HG03342 (cell line): Measurements from ENCODE around the gene FREY1.
"Not testable (repeated sequence)": the region's sequence is repeated elsewhere in the genome, so short reads cannot be mapped to it uniquely, and the experiment has no call there.

Experiments
- ATAC-seq: cut with Tn5 transposase; IDR thresholded peaks from one replicate; pipeline ENCODE4 v1.9.1; 2021; ENCODE audit warnings: mild to moderate bottlenecking, moderate library complexity; ENCODE audit not compliant: unreplicated experiment

FREY1 gene

GRCh38 chr11:45915446-45915845 lies 8.4 kb upstream of the FREY1 start:
- no peak for ATAC-seq

GRCh38 chr11:45913942-45914635 lies 7.0 kb upstream of the FREY1 start:
- ATAC-seq, result no peak

DNA sequence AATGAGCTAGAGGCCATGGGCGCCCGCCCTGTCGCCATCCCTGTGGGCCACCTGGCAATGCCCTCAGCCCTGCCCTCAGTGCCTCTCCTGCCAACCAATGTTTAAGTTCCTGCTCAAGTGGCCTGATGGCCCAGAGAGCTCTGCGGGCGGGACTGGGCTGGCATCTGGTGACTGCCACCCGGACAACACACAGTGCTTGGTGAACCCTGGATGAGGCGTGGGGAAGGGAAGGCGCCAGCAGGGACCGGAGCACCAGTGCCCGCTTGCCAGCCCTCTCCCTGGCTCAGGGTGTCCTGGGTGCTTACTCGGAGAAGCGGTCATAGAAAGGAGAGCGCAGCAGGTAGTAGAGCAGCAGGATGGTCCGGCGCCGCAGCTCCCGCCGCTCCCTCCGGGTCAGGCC lies 6.4 kb upstream of the FREY1 start:
- ATAC-seq, result no peak

- ATAC-seq, result no peak
Measured at GRCh38 chr11:45910623-45911022, 3.6 kb upstream of the FREY1 start.

DNA sequence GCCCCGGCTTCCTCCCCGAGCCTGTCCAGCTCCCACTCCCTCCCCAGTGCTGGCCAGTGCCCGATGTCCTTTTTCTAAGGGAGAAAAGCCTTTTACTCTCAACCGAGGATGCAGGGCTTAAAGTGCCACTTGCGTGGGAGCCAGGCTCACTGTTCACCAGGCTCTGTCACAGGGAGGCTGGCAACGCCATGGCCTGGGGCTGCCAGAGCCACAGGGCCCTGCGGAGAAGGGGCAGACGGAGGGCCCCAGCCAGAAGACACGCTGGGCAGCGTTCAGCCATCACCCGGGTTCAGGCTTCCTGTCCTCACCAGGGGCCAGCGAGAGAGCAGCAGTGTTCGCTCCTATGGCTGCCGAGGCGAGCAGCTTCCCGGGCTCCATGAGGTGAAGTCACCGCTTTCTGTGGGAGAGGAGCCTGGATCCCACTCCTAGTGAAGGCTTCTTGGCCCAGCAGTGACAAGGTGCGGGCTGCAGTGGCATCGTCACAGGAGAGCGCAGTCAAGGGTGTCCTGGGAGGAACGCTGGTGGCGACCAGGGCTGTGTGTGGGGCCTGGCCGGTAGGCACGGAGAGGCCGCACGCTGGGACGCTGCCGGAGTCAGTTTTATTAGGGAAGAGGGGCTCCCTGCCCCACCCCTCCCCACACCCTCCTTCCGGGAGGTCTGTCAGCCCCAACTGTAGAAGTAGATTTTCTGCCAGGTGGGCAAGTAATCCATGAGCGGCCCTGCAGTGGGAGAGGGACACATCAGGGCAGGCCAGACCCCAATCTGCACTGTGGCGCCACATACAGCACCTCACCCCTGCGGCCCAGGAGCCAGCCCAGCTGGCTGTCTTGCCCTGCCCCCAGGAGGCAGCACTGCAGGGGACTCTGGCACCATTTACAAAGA lies 2.8 kb upstream of the FREY1 start:
- ATAC-seq, result no peak

GRCh38 chr11:45907911-45908370 lies 870 bp upstream of the FREY1 start:
- ATAC-seq, result no peak

DNA sequence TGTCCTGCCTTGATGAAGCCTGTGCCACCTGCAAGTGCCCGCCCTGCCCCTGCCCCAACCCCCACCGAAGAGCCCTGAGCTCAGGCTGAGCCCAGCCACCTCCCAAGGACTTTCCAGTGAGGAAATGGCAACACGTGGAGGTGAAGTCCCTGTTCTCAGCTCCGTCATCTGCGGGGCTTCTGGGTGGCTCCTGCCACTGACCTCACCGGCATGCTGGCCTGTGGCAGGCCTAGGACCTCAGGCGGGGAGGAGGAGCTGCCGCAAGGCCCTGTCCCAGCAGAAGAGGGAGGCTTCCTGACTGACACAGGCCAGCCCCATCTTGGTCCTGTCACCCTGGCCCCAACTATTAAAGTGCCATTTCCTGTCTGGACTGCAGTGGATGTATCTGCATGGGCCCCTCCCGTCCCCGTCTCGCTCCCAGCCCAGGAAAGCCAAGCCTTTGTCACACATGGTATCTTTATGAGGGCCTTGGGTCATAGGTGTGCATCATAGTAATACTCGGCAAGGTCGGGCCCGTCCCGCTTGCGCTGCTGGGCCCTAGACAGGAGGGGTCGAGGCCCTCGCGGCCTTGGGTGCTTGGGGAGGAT lies 882 bp downstream of the FREY1 start:
- no peak for ATAC-seq

GRCh38 chr11:45905576-45905975 lies 1.5 kb downstream of the FREY1 start:
- not testable (repeated sequence) for ATAC-seq

GRCh38 chr11:45905095-45905494 lies 2.0 kb downstream of the FREY1 start:
- ATAC-seq, result no peak

DNA sequence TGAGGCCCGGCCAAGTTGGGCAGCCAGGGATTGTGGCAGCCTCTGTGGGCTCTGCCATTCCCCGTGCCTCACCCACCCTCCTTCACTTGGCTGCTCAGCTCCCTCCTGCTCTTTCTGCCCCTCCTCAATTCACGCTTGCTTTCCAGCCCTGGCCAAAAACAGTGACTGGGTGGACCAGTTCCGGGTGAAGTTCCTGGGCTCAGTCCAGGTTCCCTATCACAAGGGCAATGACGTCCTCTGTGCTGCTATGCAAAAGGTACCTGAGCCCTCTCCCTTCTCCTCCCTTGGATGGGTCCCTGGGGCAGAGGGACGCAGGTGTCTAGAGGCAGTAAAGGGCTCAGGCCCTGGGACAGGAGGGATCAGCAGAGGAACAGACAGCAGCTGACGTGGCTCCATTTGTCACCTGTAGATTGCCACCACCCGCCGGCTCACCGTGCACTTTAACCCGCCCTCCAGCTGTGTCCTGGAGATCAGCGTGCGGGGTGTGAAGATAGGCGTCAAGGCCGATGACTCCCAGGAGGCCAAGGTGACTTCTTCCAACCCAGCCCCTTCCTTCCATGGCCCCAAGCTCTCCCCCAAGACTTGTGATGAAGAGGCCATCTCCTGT lies 2.7 kb downstream of the FREY1 start:
- ATAC-seq, result no peak

GRCh38 chr11:45902452-45903380 lies 4.4 kb downstream of the FREY1 start:
- no peak for ATAC-seq

DNA sequence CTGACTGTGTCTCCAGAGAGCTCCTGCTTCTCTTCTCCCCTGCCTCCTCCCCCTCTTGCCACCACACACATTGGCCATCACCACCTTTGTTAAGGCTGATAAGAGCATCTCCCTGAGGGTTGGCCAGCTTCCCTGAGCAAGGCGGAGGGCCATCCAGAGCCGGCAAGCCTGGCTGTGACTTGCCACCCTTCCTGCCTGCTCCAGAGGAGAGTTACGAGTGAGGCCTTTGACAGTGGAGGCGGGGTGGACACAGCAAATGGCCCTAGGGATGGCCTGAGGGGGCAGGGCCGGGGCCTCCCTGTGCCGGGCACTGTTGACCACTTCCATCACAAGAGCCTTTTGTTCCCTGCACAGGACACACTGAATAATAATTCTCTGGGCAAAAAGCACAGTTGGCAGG lies 5.4 kb downstream of the FREY1 start:
- ATAC-seq, result no peak

- ATAC-seq, result no peak
Measured at GRCh38 chr11:45900916-45901617, 6.0 kb downstream of the FREY1 start.

DNA sequence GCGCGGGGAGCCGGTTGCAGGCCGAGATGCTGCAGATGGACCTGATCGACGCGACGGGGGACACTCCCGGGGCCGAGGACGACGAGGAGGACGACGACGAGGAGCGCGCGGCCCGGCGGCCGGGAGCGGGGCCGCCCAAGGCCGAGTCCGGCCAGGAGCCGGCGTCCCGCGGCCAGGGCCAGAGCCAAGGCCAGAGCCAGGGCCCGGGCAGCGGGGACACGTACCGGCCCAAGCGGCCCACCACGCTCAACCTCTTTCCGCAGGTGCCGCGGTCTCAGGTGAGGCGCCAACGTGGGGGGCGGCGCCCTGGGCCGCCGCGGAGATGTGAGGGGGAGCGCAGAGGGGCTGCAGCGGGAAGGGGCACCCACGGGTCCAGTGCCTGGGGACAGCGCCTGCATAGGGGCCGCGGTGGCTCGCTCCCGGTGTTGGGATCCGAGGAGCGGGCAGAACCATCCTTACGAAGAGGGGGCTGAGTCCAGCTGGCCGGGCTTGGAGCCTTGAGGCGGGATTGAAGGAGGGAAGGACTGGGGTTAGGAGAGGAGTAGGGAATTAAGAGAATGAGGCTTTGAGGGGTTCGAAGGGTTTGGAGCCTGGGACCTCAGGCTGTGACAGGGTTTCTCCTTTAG lies 6.8 kb downstream of the FREY1 start:
- not testable (repeated sequence) for ATAC-seq

DNA sequence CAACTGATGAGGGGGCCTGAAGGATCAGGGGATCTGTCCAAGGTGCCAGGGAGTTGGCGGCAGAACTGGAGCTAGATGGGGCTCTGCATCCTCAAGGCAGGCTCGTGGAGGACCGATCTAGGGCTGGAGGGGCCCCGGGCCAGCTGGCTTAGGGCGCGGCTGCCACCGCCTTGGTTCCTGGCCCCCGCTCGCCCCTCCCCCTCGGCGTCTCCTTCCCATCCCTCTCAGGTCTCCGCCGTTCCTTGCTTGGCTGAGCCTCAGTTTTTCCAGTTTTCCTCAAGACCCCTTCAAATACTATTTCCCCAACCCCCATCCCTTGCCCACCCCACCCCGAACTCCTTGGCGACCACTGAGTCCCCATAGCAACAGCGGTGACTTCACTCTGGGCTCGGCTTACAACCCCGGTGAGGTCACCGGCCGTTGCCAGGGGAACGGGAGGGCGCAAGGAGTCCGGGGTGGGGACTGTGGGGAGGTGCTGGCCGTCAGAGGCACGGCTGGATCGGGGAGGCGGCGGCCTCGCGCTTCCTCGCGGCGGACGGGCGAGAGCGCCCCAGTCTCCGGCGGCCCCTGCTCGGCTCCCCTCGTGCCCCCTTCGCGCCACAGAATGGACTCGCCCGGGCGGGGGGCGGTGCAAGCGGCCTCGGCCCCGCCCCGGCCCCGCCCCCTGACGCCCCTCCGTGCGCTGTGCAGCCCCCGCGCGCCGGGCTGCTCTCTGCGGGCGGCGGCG lies 7.5 kb downstream of the FREY1 start:
- ATAC-seq, result peak; percentile 72

DNA sequence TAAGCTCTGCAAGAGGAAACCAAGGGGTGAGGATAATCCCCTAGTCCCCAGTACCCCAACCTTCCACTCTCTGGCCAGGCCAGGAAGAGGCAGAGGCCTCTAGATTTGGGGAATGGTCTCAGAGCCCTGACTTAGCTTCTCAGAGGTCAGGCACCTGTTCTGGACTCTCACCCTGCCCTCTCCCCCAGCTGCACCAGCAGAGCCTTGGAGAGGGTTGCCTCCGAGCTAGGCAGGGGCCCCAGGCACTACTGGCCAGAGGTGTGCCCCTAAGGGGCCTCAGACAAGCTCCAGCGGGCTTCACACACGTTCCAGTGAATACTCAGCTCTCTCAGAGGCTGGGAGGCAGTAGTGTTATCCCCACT lies 8.0 kb downstream of the FREY1 start:
- ATAC-seq, result no peak

- ATAC-seq, result no peak
Measured at GRCh38 chr11:45897556-45897955, 9.5 kb downstream of the FREY1 start.

DNA sequence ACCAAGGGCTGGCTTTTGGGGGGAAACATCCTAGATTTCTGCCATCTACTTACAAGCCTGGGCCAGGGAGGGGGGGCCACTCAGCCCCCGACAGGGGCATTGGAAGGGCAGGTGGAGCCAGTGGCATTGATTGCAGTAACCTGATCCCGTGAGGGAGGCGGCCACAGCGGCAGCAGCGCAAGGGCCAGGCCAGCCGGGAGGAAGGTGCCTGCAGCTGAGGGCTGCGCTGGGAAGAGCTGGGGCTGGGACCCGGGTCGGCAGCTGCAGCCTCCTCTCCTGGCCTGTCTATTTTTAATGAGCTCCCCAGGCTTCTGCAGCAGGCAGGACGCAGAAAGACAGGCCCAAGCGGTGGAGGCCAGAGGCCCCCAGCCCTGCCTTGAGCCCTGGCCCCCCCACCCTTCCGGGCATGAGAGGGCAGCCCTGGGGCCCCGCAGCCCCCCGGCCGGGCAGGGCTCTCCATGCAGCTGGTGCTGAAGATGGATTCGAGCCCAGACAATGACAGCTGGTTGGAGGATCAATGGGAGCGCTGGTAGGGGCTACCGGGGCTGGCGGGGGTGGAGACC lies 10.6 kb downstream of the FREY1 start:
- no peak for ATAC-seq
